NCI-H187 treated with DMSO at 0.1 percent for 48 hours (cell line): ENCODE measurements around the gene NRCAM.

Source experiments
- DNase-seq: peaks from one replicate; lab custom pipeline; 2025; lab: John Stamatoyannopoulos, UW

NRCAM gene

GRCh38 chr7:108308276-108308675, 148.0 kb downstream of the NRCAM start:
- no peak for DNase-seq

GRCh38 chr7:108307595-108307994, 148.6 kb downstream of the NRCAM start:
- no peak for DNase-seq

DNA sequence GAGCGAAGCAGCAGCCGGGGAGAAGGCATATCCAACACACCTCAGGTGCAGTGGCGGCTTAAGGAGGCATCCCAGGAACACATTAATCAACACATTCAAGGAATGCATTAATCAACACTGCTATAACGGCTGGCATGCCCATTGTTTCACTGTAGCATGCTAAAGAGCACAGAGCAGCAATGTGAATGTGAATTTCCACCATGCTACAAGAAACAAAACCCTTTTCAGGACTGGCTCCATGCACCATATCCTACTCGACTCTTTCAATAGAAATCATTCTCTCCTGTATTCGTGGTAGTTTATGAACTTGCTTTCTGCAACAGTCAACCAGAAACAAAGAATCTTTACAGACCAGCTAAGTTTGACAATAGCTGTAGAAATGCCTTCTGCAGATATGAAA, 149.0 kb downstream of the NRCAM start:
- no peak for DNase-seq

GRCh38 chr7:108303332-108303731, 152.9 kb downstream of the NRCAM start:
- DNase-seq: no peak

DNA sequence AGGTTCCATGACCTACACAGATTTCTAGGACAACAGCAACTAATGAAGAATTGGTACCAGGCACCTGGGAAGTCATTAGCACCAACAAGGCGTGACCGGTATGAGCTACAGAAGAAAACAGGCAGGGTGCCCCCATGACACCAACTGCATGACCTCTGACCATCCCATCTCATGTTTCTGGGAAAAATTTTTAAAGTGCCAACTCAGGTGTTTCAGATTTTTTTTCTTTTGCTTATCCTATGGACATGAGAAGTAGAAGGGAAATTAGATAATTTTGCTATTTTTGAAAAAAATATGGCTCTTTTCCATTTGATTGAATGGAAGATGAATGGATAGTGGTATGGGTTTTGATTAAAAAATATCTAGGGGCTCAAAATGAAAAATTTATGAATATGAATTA, 154.8 kb downstream of the NRCAM start:
- no peak for DNase-seq

- no peak for DNase-seq
Measured at GRCh38 chr7:108299251-108299973, 156.8 kb downstream of the NRCAM start.

DNA sequence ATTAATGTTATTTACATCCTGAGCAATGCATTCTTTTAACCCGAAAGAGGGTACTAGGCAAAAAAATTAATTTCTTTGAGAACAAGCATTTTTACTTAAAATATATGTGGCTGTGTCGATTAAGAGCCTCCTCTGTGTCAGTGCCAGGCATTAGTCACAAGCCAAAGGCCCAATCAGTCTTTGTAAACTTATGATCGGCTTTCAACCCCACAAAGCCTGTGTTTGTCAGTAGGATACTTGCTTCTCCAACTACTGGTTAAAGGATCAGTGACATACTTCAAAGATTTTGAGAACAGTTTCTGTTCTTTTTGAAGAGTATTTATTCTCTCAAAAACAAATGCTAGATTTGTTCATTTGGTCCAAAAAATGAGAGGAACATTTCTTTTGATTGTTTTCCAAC, 159.3 kb downstream of the NRCAM start:
- DNase-seq: no peak

DNA sequence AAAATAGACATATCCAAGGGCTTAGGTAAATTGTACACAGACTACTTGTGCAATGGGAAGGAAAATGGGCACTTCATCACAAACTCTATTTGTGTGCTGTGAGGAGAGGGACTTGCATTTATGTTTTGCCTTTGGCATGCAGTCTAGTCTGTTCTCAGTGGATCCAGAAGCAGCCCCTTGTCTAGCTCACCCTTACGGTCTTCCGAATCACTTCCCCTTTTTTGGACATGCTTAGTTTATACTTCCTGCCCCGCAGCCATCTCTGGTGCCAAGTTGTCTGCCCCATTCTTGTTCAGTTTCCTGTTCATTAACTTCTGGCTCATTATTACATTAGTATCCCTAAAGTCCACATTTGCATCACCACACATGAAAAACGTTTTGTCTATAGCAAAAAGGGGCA, 161.6 kb downstream of the NRCAM start:
- no peak for DNase-seq

DNA sequence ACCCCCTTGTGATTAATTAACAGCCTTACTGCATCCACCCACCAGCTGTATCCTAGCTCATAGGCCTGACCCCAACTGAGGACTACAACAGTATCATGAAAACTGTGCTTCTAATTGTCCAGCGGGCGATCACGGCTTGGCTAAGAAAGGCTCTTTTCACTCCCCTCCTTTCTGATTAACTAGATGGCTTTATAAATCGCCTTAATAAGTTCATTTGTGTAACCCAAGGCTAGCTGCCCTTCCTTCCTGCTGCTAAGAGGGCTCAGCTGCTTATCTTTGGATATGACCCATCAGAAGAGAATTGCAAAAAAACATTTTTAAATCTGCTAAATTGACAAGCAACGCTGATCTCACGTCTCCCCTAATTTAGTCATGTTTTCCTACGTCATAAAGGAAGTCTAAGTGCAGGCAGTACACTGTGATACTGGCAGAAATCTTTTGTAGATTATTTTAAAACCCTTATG, 163.1 kb downstream of the NRCAM start:
- DNase-seq: no peak

DNA sequence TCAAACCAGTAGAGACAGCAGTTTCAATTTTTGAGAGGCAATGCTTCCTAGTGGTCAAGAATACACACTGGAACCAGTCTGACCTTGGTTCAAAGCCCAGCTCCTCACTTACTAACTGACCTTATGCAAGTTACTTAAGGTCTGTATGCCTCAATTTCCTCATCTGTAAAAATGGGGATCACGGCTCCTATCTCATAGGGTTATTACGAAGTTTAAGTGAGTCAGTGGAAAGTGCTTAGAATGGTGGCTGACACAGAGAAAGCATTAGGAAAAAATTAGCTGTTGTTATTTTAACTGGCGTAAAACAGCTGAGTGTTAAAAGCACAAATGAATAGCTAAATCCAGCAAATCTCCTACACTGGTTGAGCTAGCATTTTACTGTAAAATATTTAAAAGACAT, 163.7 kb downstream of the NRCAM start:
- no peak for DNase-seq

DNA sequence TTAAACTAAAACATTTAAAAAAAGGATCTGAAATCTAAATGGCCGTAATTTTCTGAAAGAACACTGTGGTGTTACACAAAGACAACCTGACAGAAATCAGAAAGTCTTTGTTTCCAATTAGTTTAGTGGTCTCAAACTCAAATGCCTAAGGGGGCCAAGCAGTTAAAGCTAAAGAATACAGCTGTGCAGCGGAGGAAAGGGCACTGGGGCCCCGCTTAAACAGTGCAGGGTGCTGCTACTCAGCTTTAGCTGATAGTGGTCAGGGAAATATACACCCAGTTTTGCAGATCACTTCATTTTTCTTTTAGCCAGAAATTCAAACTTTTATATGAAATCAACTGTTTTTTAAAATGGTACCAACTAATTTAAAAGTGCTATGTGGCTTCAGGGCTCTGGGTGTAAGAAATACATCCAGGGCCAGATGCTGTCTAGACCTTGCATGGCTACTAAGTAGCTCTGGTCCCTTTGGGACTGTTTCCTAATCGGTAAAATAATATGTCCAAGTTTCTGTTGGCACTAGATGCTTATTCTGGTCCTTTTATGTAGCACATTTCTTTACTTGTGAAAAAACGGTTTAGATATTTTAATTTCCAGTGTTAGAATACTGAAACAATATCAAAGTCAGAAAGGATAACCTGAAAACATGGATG, 164.3 kb downstream of the NRCAM start:
- no peak for DNase-seq

GRCh38 chr7:108291152-108291508, 165.1 kb downstream of the NRCAM start:
- DNase-seq: no peak

- no peak for DNase-seq
Measured at GRCh38 chr7:108290459-108291151, 165.6 kb downstream of the NRCAM start.

GRCh38 chr7:108289852-108290251, 166.4 kb downstream of the NRCAM start:
- no peak for DNase-seq

- no peak for DNase-seq
Measured at GRCh38 chr7:108287857-108288256, 168.4 kb downstream of the NRCAM start.

- no peak for DNase-seq
Measured at GRCh38 chr7:108286290-108286904, 169.8 kb downstream of the NRCAM start.

DNA sequence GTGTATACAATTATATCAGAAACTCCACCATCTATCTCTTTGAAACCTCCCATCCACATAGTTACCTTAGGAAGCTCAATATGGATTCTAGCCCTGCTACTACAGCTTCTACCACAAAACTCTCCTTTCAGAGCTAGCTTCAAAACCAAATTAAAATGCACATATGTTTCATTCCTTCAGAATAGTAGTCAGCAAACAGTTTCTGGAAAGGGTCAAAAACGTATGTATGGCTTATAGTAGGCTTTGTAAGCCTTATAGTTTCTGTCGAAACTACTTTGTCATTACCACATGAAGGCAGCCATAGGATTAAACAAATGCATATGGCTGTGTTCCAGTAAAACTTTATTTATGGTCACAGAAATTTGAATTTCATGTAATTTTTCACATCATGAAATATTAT, 170.5 kb downstream of the NRCAM start:
- DNase-seq: no peak

GRCh38 chr7:108285003-108285368, 171.2 kb downstream of the NRCAM start:
- no peak for DNase-seq

DNA sequence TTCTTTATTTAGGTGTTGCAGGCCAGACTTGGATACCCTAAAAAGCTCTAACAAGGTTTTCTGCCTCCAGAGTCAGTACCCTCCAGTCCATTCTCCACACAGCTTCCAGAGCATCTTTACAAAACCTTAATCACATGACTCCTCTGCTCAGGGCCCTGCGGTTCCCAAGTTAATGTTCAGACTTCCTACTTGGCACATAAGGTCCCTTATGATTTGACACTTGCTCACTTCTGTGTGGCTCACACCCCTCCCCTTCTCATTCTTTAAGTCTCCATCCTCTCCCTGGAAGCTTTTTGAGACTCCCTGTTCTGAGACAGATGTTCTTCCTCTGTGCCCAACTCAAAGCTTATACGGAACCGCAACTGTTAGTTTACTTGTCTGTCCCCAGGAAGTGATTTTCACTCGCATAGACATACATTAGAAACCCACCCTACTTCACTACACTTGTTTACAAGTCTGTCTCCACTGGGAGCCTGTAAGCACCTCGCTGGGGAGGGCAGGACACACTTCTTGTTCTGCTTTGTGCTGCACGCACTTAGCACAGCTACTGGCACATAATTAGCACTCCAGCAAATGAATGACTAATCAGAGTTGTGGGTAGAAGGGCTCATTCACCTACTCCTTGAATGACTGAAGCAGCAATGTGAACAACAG, 171.8 kb downstream of the NRCAM start:
- no peak for DNase-seq

- no peak for DNase-seq
Measured at GRCh38 chr7:108283252-108283651, 173.0 kb downstream of the NRCAM start.

- DNase-seq: no peak
Measured at GRCh38 chr7:108282427-108282996, 173.7 kb downstream of the NRCAM start.

GRCh38 chr7:108280136-108280535, 176.1 kb downstream of the NRCAM start:
- peak; percentile 41 for DNase-seq
